LoVo (cell line): ENCODE measurements around the gene AXL.
A peak's percentile ranks its signal among the peaks of the same experiment; 100 is the strongest.

Experiments
- DNase-seq: peaks from one replicate; pipeline ENCODE4 v3.0.0-alpha.2; 2016; ENCODE audit warnings: low spot score

Gene AXL

GRCh38 chr19:41308450-41309179 lies 89.6 kb downstream of the AXL start:
- peak; percentile 81 for DNase-seq

GRCh38 chr19:41309180-41310032 lies 90.4 kb downstream of the AXL start:
- DNase-seq = no peak

- peak; percentile 89 for DNase-seq
Observed at GRCh38 chr19:41310033-41310831, 91.2 kb downstream of the AXL start, which contains the start of gene CCDC97. CCDC97 (plus strand) TSS chr19:41310172; CDS start chr19:41310311, 139 bp downstream.

GRCh38 chr19:41311072-41311471 lies 92.0 kb downstream of the AXL start:
- DNase-seq = no peak
